Head of caudate nucleus (tissue), 42 donors: Measurements from ENCODE around the gene PRKCG.
"Not testable (repeated sequence)": the region's sequence is repeated elsewhere in the genome, so short reads cannot be mapped to it uniquely, and the experiment has no call there.

ENCODE experiments used
- DNase-seq, 42 donors: peaks; one replicate each; pipeline versions ENCODE4 v3.0.0 to v3.0.0-alpha.2; 2020 to 2021; ENCODE audit warnings: mixed read lengths in 7 of 42
- intact Hi-C: fragments of 100-400 bp; cut with DNase I; formaldehyde crosslinking; loops from one replicate; pipeline ENCODE4 v1.15.0; 2022

The PRKCG gene

DNA sequence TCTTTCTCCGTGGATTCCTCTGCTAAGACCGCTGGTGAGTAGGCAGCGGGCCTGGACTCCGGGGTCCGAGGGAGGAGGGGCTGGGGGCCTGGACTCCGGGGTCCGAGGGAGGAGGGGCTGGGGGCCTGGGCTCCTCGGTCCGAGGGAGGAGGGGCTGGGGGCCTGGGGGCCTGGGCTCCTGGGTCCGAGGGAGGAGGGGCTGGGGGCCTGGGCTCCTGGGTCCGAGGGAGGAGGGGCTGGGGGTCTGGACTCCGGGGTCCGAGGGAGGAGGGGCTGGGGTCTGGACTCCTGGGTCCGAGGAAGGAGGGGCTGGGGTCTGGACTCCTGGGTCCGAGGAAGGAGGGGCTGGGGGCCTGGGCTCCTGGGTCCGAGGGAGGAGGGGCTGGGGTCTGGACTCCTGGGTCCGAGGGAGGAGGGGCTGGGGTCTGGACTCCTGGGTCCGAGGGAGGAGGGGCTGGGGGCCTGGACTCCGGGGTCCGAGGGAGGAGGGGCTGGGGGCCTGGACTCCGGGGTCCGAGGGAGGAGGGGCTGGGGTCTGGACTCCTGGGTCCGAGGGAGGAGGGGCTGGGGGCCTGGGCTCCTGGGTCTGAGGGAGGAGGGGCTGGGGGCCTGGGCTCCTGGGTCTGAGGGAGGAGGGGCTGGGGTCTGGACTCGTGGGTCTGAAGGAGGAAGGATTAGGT is 12.1 kb upstream of the PRKCG start:
- DNase-seq = not testable (repeated sequence)

GRCh38 chr19:53870485-53870844 is 11.5 kb upstream of the PRKCG start:
- intact Hi-C loops = no loop called here
- peak in 4 of 42 donors; percentile 20 to 23 (median 20) for DNase-seq

More for the DNA sequence above, 12.1 kb upstream of the PRKCG start:
- intact Hi-C loops = not testable (repeated sequence)

- intact Hi-C loops = no loop called here
- peak in 2 of 42 donors; percentile 9 to 46 for DNase-seq
Observed at GRCh38 chr19:53871454-53871853, 10.5 kb upstream of the PRKCG start.

DNA sequence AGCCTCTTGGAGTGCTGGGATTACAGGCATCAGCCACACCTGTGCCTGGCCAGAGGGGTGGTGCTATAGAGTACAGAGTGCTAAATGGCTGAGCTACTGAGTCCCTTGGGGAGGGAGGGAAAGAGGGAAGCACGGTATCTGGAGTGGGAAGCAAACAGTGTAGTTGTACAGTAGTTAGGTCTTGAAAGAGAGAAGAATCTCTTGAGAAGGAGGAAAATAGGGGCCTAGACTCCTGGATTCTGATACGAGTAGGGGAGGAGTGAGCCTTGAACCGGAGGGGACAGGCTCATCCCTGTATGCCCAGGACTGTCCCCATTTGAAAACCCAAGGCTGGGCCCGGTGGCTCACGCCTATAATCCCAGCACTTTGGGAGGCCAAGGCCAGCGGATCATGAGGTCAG is 9.2 kb upstream of the PRKCG start:
- intact Hi-C loops = no loop called here
- DNase-seq = no peak

DNA sequence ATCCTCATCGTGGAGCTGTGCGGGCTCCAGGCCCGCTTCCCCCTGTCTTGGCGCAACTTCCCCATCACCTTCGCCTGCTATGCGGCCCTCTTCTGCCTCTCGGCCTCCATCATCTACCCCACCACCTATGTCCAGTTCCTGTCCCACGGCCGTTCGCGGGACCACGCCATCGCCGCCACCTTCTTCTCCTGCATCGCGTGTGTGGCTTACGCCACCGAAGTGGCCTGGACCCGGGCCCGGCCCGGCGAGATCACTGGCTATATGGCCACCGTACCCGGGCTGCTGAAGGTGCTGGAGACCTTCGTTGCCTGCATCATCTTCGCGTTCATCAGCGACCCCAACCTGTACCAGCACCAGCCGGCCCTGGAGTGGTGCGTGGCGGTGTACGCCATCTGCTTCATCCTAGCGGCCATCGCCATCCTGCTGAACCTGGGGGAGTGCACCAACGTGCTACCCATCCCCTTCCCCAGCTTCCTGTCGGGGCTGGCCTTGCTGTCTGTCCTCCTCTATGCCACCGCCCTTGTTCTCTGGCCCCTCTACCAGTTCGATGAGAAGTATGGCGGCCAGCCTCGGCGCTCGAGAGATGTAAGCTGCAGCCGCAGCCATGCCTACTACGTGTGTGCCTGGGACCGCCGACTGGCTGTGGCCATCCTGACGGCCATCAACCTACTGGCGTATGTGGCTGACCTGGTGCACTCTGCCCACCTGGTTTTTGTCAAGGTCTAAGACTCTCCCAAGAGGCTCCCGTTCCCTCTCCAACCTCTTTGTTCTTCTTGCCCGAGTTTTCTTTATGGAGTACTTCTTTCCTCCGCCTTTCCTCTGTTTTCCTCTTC is 8.0 kb upstream of the PRKCG start:
- intact Hi-C loops = no loop called here
- no peak for DNase-seq

DNA sequence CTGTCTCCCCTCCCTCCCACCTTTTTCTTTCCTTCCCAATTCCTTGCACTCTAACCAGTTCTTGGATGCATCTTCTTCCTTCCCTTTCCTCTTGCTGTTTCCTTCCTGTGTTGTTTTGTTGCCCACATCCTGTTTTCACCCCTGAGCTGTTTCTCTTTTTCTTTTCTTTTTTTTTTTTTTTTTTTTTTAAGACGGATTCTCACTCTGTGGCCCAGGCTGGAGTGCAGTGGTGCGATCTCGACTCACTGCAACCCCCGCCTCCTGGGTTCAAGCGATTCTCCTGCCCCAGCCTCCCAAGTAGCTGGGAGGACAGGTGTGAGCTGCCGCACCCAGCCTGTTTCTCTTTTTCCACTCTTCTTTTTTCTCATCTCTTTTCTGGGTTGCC is 7.4 kb upstream of the PRKCG start:
- DNase-seq = no peak
- intact Hi-C loops = no loop called here

- no peak for DNase-seq
- intact Hi-C loops = no loop called here
Observed at GRCh38 chr19:53875602-53876325, 6.2 kb upstream of the PRKCG start.

DNA sequence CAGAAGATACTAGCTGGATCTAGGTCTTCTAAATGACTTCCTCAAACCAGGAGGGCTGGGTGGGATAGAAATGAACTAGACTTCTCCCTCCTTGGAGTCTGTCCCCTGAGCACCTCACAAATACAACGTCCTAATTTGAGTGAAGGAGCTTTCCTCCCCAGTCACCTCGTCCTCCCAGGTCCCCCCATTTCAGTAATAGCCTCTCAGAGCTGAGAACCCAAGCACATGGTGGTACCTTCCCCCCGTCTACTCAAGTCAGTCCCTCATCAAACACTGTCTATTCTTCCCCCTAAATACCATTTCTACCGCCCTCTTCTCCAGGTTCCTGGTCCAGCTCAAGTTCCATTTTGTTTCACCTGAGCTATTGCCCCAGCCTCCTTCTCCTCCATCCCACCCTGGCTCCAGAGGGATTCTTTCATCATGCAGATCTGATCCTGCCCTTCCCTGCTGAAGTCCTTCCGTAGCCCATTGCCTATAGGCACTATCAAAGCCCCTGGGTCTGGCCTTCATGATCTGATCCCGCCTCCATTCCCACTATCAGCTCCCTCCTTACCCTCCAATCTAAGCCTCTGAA is 5.3 kb upstream of the PRKCG start:
- intact Hi-C loops = no loop called here

GRCh38 chr19:53877361-53877766 is 4.6 kb upstream of the PRKCG start:
- no peak for DNase-seq
- intact Hi-C loops = no loop called here

More for the DNA sequence above, 5.3 kb upstream of the PRKCG start:
- DNase-seq = no peak

DNA sequence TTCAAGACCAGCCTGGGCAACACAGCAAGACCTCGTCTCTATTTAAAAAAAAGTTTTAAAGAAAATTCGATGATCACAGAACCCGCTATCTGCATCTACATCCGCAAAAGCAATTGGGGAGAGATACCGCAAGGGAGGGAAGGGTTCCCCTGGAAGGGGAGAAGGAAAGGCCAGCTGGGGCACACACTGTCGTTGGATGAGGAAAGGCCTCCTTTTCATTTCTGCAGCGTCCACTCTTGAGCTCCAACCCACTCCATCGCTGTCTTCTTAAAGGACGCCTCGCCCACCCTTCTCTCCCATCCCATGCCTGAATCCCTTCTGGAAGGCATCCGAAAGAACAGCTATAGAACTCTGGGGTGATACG is 3.2 kb upstream of the PRKCG start:
- intact Hi-C loops = no loop called here
- DNase-seq = no peak

GRCh38 chr19:53879140-53880081 is 2.6 kb upstream of the PRKCG start:
- intact Hi-C loops = no loop called here
- DNase-seq = peak; percentile 88 to 98 (median 96)

GRCh38 chr19:53880711-53881481 is 1.1 kb upstream of the PRKCG start:
- intact Hi-C loops = no loop called here
- DNase-seq = no peak

- intact Hi-C loops = no loop called here
- DNase-seq = no peak
Observed at GRCh38 chr19:53882391-53883050, 524 bp downstream of the PRKCG start.

- peak in 40 of 42 donors; percentile 42 to 94 (median 78) for DNase-seq
Observed at GRCh38 chr19:53883231-53883661, 1.2 kb downstream of the PRKCG start.

DNA sequence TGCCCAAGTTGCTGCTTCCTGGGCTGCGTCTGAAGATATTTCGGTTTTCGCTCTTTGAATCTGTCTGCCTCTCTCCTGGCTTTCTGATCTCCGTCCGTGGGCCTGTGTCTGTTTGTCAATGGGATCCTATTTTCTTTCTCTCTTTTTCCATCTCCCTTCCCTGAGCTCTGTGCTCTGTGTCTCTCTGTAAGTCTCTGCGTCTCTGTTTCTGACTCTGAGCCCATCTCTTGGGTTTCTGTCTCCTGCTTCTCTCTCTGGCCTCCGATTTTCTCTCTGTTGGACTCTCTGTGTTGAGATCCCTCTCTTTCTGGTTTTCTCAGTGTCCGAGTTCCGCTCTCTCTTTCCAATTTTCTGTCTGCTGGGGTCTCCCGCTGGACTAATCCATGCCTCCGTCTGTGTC is 1.7 kb downstream of the PRKCG start:
- intact Hi-C loops = no loop called here
- no peak for DNase-seq

More at GRCh38 chr19:53883231-53883661, 1.2 kb downstream of the PRKCG start:
- intact Hi-C loops = no loop called here

- intact Hi-C loops = no loop called here
- DNase-seq = no peak
Observed at GRCh38 chr19:53884256-53884655, 2.3 kb downstream of the PRKCG start.

GRCh38 chr19:53885036-53885435 is 3.0 kb downstream of the PRKCG start:
- intact Hi-C loops = no loop called here
- DNase-seq = no peak
